Tibial artery (tissue), 4 donors: ENCODE results near the gene PRR14L.
"Not testable (repeated sequence)": the region's sequence is repeated elsewhere in the genome, so short reads cannot be mapped to it uniquely, and the experiment has no call there.

Experiments
- DNase-seq, 2 donors: peaks; one replicate each; pipeline ENCODE4 v3.0.0-alpha.2; 2019
- H3K27ac ChIP-seq, 2 donors: fragments of 200-600 bp; sonication (generic) in 1 of 2; 1 replicate in 1 of 2; 2 replicates in 1 of 2; pipeline ENCODE4 v1.5.1; 2018 to 2019; ENCODE audit warnings: mild to moderate bottlenecking in 1 of 2
- H3K27me3 ChIP-seq, 2 donors: fragments of 200-600 bp; sonication (generic) in 1 of 2; one replicate each; pipeline versions ENCODE4 v1.5.1 to v1.6.0; 2016 to 2019
- H3K36me3 ChIP-seq, 3 donors: fragments of 200-600 bp; sonication (generic) in 2 of 3; one replicate each; pipeline ENCODE4 v1.5.1; 2016 to 2019; ENCODE audit warnings: mild to moderate bottlenecking in 2 of 3
- H3K4me1 ChIP-seq, 4 donors: fragments of 200-600 bp; sonication (generic) in 2 of 4; 1 replicate in 3 of 4; 2 replicates in 1 of 4; pipeline ENCODE4 v1.5.1; 2016 to 2019
- H3K4me3 ChIP-seq, 2 donors: fragments of 200-600 bp; sonication (generic) in 1 of 2; 1 replicate in 1 of 2; 2 replicates in 1 of 2; pipeline ENCODE4 v1.5.1; 2018 to 2019; ENCODE audit warnings: mild to moderate bottlenecking in 2 of 2
- H3K9me3 ChIP-seq, 3 donors: fragments of 200-600 bp; sonication (generic) in 1 of 3; one replicate each; pipeline ENCODE4 v1.5.1; 2016 to 2019
- CTCF ChIP-seq, 2 experiments: fragments of 200-600 bp in 1 of 2; fragments of 450-650 bp in 1 of 2; IDR thresholded peaks; one replicate each; pipeline ENCODE4 v1.5.1; 2017 to 2019; ENCODE audit warnings: antibody characterized with exemption in 2 of 2, mild to moderate bottlenecking in 1 of 2, moderate library complexity in 1 of 2
- intact Hi-C: fragments of 100-400 bp; cut with DNase I; formaldehyde crosslinking; loops from one replicate; pipeline ENCODE4 v1.15.0; 2023; ENCODE audit warnings: low total_unique reads

Gene PRR14L

DNA sequence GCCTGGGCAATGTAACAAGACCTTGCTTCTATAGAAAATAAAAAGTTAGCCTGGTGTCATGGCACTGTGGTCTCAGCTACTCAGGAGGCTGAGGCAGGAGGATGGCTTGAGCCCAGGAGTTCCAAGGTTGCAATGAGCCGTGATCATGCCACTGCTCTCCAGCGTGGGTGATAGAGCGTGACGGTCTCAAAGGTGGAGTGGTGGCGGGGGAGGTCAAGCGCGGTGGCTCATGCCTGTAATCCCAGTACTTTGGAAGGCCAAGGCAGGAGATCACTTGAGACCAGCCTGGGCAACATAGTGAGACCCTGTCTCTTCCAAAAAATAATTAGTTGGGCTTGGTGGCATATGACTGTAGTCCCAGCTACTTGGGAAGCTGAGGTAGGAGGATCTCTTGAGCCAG is 71.2 kb downstream of the PRR14L start:
- H3K4me1 ChIP-seq: peaks cover 0 to 49% (median 36%) of the 10 kb centered on the region in 4 donors
- no peaks in the 10 kb centered on the region for H3K36me3 ChIP-seq
- no peak overlapping the region for H3K4me3 ChIP-seq
- TF ChIP-seq CTCF (IDR thresholded peaks at IDR 0.05): no peak
- no peaks in the 10 kb centered on the region for H3K27me3 ChIP-seq
- intact Hi-C loops: no loop called here
- H3K9me3 ChIP-seq: no peaks in the 10 kb centered on the region
- peak overlapping the region in 1 of 2 donors; percentile 67 for H3K27ac ChIP-seq
- DNase-seq: no peak

DNA sequence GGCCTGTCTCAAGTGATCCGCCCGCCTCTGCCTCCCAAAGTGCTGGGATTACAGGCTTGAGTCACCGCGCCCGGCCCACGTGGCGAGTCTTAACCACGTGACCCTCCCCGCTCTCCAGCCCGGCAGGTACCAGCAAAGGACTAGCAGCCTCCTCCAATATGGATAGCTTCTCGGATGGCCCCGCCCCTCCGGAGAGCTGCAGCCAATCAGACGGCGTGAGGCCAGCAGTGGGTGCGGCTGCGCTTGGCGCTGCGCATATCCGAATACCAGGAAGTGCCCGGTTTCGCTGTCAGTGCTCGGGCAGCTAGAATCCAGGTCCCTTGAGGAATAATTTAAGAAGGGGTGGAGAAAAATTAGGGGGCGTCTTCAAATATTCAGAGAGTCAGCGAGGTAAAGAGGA is 73.2 kb downstream of the PRR14L start:
- H3K27me3 ChIP-seq: no peaks in the 10 kb centered on the region
- no peak for TF ChIP-seq CTCF (IDR thresholded peaks at IDR 0.05)
- H3K36me3 ChIP-seq: no peaks in the 10 kb centered on the region
- peak overlapping the region; percentile 48 to 57 for H3K4me3 ChIP-seq
- no peaks in the 10 kb centered on the region for H3K9me3 ChIP-seq
- peaks cover 0 to 29% (median 24%) of the 10 kb centered on the region in 4 donors for H3K4me1 ChIP-seq
- H3K27ac ChIP-seq: peak overlapping the region; percentile 67 to 68
- intact Hi-C loops: no loop called here
- DNase-seq: peak; percentile 94 to 98

DNA sequence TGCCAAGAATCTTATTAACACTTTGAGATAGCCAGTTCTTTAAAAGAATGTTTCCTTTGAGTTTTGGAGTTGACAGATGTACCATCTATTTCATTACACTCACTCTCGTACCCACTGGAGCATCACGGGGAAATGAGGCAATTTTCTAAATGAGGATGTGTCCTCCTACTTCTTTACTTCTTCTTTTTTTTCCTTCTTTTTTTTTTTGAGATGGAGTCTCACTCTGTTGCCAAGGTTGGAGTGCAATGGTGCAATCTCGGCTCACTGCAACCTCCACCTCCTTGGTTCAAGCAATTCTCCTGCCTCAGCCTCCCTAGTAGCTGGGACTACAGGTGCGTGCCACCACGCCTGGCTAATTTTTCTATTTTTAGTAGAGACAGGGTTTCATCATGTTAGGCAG is 75.7 kb downstream of the PRR14L start:
- H3K27ac ChIP-seq, H3K27me3 ChIP-seq, H3K36me3 ChIP-seq, DNase-seq, H3K4me1 ChIP-seq, H3K4me3 ChIP-seq, intact Hi-C loops, H3K9me3 ChIP-seq: not testable (repeated sequence)

DNA sequence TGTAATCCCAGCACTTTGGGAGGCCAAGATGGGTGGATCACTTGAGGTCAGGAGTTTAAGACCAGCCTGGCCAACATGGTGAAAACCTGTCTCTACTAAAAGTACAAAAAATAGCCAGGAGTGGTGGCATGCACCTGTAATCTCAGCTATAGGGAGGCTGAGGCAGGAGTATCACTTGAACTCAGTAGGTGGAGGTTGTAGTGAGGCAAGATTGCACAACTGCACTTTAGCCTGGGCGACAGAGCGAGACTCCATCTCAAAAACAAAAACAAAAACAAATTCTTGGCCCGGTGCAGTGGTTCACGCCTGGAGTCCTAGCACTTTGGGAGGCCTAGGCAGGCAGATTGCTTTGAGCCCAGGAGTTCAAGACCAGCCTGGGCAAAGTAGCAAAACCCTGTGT is 81.1 kb downstream of the PRR14L start:
- H3K36me3 ChIP-seq, H3K9me3 ChIP-seq, H3K4me1 ChIP-seq, intact Hi-C loops, H3K4me3 ChIP-seq, H3K27me3 ChIP-seq, H3K27ac ChIP-seq, DNase-seq: not testable (repeated sequence)

GRCh38 chr22:31662668-31663037 is 87.3 kb downstream of the PRR14L start:
- intact Hi-C loops: loop anchor here (5.0 kb wide), 1 partner anchor 90 kb away; the partner anchor contains the start of genes DEPDC5 and PRR14L
- Histone ChIP-seq H3K36me3 (no peaks in the 10 kb centered on the region), H3K27me3 (no peaks in the 10 kb centered on the region), H3K4me1 (peaks cover 0 to 17% (median 16%) of the 10 kb centered on the region in 4 donors), H3K9me3 (no peaks in the 10 kb centered on the region), H3K27ac (peak overlapping the region; percentile 74 to 77), H3K4me3 (peak overlapping the region; percentile 95 to 96)
- DNase-seq: no peak
- no peak for TF ChIP-seq CTCF (IDR thresholded peaks at IDR 0.05)

GRCh38 chr22:31661851-31662667 is 87.9 kb downstream of the PRR14L start, which contains the start of gene PISD:
TSS of gene PISD (minus strand) at chr22:31662215. CDS start at chr22:31662208, 7 bp downstream.
- H3K4me3 ChIP-seq: peak within 1 kb of the TSS; percentile 95 to 96
- H3K27ac ChIP-seq: peak within 1 kb of the TSS; percentile 74 to 77
- H3K4me1 ChIP-seq: peaks cover 0 to 17% (median 16%) of the 10 kb centered on the region in 4 donors
- no peak for TF ChIP-seq CTCF (IDR thresholded peaks at IDR 0.05)
- H3K9me3 ChIP-seq: no peaks in the 10 kb centered on the region
- intact Hi-C loops: loop anchor here (5.0 kb wide), 1 partner anchor 90 kb away; the partner anchor contains the start of genes DEPDC5 and PRR14L
- H3K27me3 ChIP-seq: no peaks in the 10 kb centered on the region
- no peaks in the 10 kb centered on the region for H3K36me3 ChIP-seq
- peak; percentile 96 for DNase-seq

DNA sequence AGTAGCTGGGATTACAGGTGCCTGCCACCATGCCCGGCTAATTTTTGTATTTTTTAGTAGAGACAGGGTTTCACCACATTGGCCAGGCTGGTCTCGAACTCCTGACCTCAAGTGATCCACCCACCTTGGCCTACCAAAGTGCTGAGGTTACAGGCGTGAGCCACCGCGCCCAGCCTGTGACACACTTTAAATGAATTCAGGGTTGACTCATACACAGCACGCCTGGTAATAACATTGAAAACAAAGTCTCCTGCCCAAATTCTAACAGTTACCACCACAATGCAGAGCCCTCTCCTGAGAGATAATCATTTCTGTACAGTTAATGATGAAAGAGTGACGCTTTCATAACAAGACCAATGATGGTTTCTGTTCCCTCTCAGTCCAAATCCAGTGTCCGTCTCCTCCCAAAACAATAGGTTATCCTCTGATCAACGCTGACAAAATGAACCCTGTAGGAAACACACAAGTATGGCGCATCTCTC is 89.0 kb downstream of the PRR14L start:
- not testable (repeated sequence) for H3K27me3 ChIP-seq, H3K27ac ChIP-seq, DNase-seq, H3K36me3 ChIP-seq, H3K9me3 ChIP-seq
- Histone ChIP-seq H3K4me3 (peak overlapping the region; percentile 95 to 96), H3K4me1 (peaks cover 0 to 17% (median 16%) of the 10 kb centered on the region in 4 donors)
- intact Hi-C loops: loop anchor here (5.0 kb wide), 1 partner anchor 91 kb away; the partner anchor contains the start of genes DEPDC5 and PRR14L
